GM18870 (cell line): ENCODE measurements around the gene COQ5.

ENCODE experiments used
- ATAC-seq: cut with Tn5 transposase; IDR thresholded peaks from one replicate; pipeline ENCODE4 v1.9.1; 2021; ENCODE audit warnings: moderate library complexity; ENCODE audit not compliant: unreplicated experiment

COQ5 gene

GRCh38 chr12:120485961-120486881 lies 42.7 kb downstream of the COQ5 start:
- no peak for ATAC-seq

- ATAC-seq = no peak
Observed at GRCh38 chr12:120483621-120484020, 45.3 kb downstream of the COQ5 start.

- ATAC-seq = no peak
Observed at GRCh38 chr12:120481022-120481767, 47.8 kb downstream of the COQ5 start.

DNA sequence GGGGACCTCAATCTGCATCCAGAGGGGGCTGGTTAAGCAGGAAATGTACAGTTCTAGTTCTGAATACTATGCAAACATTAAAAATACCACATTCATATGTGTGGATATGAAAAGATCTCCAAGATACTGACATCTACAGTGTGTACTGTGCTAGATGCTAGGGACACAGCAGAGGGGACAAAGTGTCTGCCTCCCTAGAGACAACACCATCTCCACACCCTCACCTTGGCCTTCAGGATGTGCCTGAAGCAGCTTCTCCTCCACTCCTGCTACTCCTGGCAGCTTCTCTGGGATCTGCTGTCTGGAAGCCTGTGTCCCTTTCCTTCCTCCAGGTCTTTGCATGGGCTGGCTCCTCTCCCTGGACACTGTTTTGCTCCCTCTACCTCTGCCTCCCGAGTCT lies 48.7 kb downstream of the COQ5 start:
- no peak for ATAC-seq

DNA sequence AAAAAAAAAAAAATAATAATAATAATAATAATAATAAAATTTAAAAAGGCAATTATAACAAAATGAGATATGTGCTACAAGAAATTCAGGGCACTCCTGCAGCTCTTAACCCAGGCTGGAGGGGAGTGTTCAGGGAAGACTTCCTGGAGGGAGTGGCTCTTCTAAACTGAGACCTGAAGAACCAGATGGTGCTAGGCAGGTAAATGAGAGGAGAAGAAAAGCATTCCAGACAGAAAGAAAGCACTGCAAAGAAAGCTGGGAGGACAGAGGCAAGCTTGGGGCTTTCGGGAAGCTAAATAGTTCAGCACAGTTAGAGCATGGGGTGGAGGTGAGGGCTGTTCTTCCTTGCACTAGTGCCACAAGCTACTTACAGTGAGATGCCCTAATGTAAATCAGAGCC lies 49.5 kb downstream of the COQ5 start:
- ATAC-seq = no peak

GRCh38 chr12:120475643-120476042 lies 53.3 kb downstream of the COQ5 start:
- no peak for ATAC-seq

- ATAC-seq = no peak
Observed at GRCh38 chr12:120474616-120474960, 54.4 kb downstream of the COQ5 start.

DNA sequence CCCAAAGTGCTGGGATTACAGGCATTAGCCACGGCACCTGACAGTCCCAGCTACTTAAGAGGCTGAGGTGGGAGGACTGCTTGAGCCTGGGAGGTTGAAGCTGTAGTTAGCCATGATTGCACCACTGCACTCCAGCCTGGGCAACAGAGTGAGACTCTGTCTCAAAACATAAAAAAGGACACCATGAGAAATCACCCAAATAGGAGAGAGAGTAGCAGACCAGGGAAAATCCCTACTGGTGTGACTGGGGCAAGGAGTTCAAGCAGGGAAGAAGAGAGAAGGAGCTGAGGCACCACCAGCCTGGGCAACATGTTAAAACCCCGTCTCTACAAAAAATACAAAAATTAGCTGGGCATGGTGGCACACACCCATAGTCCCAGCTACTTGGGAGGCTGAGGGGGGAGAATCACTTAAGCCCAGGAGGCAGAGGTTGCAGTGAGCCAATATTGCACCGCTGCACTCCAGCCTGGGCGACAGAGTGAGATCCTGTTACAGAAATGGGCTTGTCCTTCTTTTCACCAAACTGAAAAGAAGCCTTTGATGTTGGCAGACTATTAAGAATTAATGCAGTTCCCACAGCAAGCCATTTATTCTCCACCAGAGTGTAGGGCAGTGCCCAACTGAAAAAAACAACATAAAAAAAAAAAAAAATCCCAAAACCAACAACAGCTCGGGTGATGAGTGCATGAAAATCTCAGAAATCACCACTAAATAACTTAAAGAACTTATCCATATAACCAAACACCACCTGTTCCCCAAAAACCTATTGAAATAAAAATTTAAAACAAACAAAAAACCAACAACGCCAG lies 54.9 kb downstream of the COQ5 start:
- no peak for ATAC-seq

DNA sequence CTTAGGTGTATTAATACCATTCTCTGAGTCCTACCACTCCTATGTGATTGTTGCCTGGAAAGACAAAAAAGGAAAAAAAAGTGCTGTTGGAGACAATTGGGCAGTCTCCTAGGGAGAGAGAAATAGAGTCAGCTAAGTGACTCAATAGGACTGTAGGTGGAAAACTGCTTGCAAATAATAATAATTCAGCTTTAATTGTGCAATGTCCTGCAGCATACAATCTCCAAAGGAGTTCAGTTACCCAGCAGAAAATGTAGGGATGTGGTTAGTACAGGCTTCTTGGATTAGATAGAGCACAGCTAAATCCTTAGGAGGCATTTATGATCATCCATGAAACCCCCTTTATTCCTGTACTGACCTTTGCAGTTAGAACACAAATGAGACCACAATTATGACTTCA lies 56.4 kb downstream of the COQ5 start:
- ATAC-seq = no peak

DNA sequence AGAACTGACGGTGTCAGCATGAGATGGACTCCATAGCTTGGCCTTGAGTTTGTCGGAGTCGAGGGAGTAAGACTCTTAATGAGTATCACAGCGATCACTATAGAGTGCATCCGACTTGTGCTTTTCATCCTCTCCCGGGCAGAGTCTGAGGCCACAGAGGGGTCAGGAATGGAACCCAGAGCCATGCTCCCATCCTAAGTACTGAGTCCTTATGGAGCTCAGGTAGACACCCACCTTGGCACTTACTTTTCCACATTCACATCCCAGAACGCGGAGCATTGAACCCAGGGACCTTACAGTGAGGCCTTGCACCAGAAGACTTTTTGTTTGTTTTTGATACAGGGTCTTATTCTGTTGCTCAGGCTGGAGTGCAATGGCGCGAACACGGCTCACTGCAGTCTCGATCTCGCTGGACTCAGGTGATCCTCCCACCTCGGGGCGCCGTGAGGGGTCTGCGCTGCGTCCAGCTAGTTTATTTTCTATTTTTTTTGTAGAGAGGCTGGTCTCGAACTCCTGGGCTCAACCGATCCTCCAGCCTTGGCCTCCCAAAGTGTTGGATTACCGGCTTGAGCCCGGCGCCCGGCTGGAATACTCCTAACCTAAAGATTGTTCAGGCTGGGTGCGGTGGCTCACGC lies 58.7 kb downstream of the COQ5 start:
- no peak for ATAC-seq

DNA sequence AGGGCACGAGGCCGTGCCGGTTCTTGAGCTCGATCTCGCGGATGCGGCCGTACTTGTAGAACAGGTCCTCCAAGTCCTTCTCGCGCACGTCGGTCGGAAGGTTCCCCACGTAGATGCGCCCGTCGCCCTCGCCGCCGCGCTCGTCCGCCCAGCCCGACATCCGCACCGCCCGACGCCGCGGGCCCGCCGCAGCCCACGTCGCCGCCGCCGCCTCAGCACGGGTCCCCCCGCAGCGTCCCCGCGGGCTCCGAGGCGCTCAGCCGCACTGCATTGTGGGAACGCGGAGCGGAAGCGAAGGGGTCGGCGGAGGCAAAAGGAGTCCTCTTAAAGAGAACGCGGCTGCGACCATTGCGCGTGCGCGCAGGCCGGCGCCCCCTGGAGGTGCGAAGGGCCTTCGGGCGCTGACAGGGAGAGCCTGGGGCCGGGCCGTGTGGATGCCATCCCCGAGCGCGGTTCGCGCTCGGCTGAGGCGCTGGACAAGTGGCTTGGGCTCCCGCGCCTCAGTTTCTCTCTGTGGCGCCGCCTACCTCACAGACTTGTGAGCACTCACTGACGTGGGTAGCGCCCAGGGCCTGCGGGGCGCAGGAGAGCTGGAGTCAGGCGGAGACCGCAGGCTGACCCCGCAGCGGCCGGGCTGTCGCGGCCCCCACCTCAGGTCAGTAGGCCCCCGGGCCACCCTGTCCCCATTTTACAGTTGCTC lies 59.4 kb downstream of the COQ5 start, which contains the start of gene SRSF9:
Gene SRSF9 (minus strand): TSS at position 299 of the 700 bp plus-strand sequence. CDS start 139 bp downstream, at position 160.
- ATAC-seq = no peak

DNA sequence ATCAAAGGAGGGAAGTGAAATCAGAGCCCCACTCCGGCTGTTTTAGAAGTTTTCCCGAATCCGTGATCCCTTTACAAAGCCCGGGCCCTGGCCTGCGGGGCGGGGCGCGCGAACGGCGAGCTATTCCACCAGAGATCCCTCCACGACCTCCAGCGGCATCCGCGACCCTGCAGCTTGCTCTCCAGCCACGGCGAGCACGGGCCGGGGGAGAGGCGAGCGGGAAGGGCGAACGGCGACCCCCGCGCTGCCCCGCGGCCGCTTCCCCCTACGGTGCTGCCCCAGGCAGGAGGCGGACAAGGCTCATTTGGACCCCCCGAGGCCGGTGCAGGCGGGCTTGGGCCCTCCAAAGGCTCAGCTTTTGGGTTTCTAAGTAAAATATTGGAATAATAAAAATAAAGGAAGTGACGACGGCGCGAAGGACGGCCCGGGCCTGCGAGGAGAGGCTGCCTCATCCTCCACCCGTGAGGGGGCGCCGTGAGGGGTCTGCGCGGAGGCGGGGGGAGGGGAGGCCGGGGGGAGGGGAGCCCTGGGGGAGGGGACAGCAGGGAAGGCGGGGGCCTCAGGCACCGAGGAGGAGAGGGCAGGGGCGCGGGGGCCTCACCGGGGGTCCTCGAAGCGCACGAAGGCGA lies 60.0 kb downstream of the COQ5 start:
- no peak for ATAC-seq

GRCh38 chr12:120468325-120468820 lies 60.6 kb downstream of the COQ5 start:
- no peak for ATAC-seq

- no peak for ATAC-seq
Observed at GRCh38 chr12:120467439-120467838, 61.5 kb downstream of the COQ5 start.

GRCh38 chr12:120466560-120467315 lies 62.2 kb downstream of the COQ5 start:
- ATAC-seq = no peak

DNA sequence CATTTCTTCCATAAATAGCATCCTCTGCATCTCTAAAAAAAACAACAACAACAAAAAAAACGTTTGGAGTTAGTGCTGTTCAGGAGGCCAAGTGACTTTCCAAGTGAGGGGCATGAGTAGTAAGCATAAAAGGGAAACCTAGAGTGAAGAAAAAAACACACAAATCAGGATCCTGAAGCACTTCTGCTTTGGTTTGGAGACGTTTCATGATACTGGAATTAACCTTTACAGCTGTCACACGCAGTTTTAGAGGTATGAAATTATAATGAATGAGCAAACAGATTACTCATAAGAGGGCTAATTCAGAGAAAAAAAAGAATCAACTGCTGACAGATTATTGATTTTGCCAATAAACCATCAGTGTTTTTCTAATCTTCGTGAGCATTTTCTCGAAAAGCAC lies 63.2 kb downstream of the COQ5 start:
- ATAC-seq = no peak

DNA sequence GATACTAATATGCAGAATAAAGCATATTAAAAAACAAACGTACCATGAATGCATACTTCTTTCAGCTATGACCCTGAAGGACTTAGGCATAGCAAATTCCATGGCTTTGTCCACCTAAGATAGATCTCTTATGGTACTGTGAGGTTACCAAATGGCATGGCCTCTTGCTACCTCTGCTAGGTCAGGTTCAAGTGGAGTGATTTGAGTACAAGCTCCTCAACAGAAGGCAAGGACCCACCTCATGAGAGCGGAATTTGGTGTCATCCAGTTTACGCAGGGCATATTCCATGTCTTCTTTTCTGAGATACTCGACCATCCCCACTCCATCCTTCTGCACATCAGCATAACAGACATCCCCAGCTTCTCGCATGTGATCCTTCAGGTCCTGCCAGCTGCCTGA lies 65.2 kb downstream of the COQ5 start:
- no peak for ATAC-seq

- no peak for ATAC-seq
Observed at GRCh38 chr12:120462099-120462640, 66.8 kb downstream of the COQ5 start.

- no peak for ATAC-seq
Observed at GRCh38 chr12:120460157-120460556, 68.8 kb downstream of the COQ5 start.
